Hepatocyte (in vitro differentiated cells): ENCODE data around the gene GAGE1. TPM values are rescaled to one million over a fixed set of nuclear protein-coding genes. Genes with fewer than 3 reads are reported as not detected.
"Not testable (repeated sequence)": the region's sequence is repeated elsewhere in the genome, so short reads cannot be mapped to it uniquely, and the experiment has no call there.

ENCODE experiments used
- DNase-seq: peaks from one replicate; pipeline ENCODE4 v3.0.0-alpha.2; 2016; ENCODE audit warnings: low spot score
- H2AFZ ChIP-seq: fragments of 200-600 bp; sonication (generic); 2 replicates; pipeline ENCODE4 v1.6.0; 2016; ENCODE audit warnings: antibody characterized with exemption, mild to moderate bottlenecking
- H3K27ac ChIP-seq: fragments of 200-600 bp; sonication (generic); 2 replicates; pipeline ENCODE4 v1.5.1; 2016; ENCODE audit warnings: mild to moderate bottlenecking
- H3K27me3 ChIP-seq: fragments of 200-600 bp; sonication (generic); 2 replicates; pipeline ENCODE4 v1.6.1; 2016
- H3K36me3 ChIP-seq: fragments of 200-600 bp; sonication (generic); replicated peaks from 2 replicates; pipeline ENCODE4 v1.5.1; 2016; ENCODE audit warnings: low read depth; ENCODE audit not compliant: insufficient read depth
- H3K4me1 ChIP-seq: fragments of 200-600 bp; sonication (generic); 2 replicates; pipeline ENCODE4 v1.5.1; 2016; ENCODE audit warnings: mild to moderate bottlenecking, moderate library complexity; ENCODE audit not compliant: insufficient read depth
- H3K4me2 ChIP-seq: fragments of 200-600 bp; sonication (generic); 2 replicates; pipeline ENCODE4 v1.6.0; 2016
- H3K4me3 ChIP-seq: fragments of 200-600 bp; sonication (generic); 2 replicates; pipeline ENCODE4 v1.5.1; 2016; ENCODE audit warnings: mild to moderate bottlenecking
- H3K79me2 ChIP-seq: fragments of 200-600 bp; sonication (generic); 2 replicates; pipeline ENCODE4 v1.6.0; 2017; ENCODE audit warnings: mild to moderate bottlenecking
- H3K9me2 ChIP-seq: fragments of 200-600 bp; sonication (generic); replicated peaks from 2 replicates; pipeline ENCODE4 v1.6.0; 2017; ENCODE audit warnings: mild to moderate bottlenecking; ENCODE audit not compliant: insufficient read depth
- H3K9me3 ChIP-seq: fragments of 200-600 bp; sonication (generic); 2 replicates; pipeline ENCODE4 v1.5.1; 2016; ENCODE audit warnings: low read depth, mild to moderate bottlenecking
- H4K20me1 ChIP-seq: fragments of 200-600 bp; sonication (generic); 2 replicates; pipeline ENCODE4 v1.6.0; 2016; ENCODE audit warnings: mild to moderate bottlenecking; ENCODE audit not compliant: insufficient read depth, poor library complexity, severe bottlenecking
- WGBS: methylation state at CpG from one replicate; pipeline ENCODE4 v1.1.6; 2016; ENCODE audit warnings: low lambda C conversion rate; ENCODE audit errors: missing lambda C conversion rate; 5-methylcytosine and 5-hydroxymethylcytosine counted together
- polyA plus RNA-seq: library from polyadenylated mRNA; unstranded; fragments of >200 nt; fragmentation: Nextera tagmentation; extraction: Ambion mirVana; gene quantifications from 2 replicates; pipeline ENCODE4 v1.2.1, GENCODE V29; 2016
- total RNA-seq: library from RNA; depleted of rRNA; stranded (reverse); fragments of >200 nt; gene quantifications from 2 replicates; pipeline ENCODE4 v1.2.3, GENCODE V29; 2014

Gene GAGE1, protein sequence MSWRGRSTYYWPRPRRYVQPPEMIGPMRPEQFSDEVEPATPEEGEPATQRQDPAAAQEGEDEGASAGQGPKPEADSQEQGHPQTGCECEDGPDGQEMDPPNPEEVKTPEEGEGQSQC
- total RNA-seq (not detected in 2 replicates), polyA plus RNA-seq (not detected in 2 replicates)

DNA sequence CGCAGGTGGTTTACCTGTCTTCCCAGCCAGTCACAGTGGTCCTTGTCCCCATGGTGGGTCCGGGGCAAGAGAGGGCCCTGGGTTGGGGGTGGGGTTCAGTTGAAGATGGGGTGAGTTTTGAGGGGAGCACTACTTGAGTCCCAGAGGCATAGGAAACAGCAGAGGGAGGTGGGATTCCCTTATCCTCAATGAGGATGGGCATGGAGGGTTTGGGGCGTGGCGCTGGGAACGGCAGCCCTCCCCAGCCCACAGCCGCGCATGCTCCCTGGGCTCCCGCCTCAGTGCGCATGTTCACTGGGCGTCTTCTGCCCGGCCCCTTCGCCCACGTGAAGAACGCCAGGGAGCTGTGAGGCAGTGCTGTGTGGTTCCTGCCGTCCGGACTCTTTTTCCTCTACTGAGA is at the start of gene GAGE1:
GAGE1 (plus strand) TSS at position 301 of the 400 bp plus-strand sequence. CDS start 1,155 bp downstream, outside the sequence.
- H3K4me1 ChIP-seq, H3K36me3 ChIP-seq, H3K27ac ChIP-seq, H4K20me1 ChIP-seq, H3K9me3 ChIP-seq, H2AFZ ChIP-seq, H3K4me3 ChIP-seq, H3K4me2 ChIP-seq, H3K79me2 ChIP-seq, H3K9me2 ChIP-seq, DNase-seq, H3K27me3 ChIP-seq: not testable (repeated sequence)
- no CpG with 5 or more reads among the region's 16 CpGs for WGBS

DNA sequence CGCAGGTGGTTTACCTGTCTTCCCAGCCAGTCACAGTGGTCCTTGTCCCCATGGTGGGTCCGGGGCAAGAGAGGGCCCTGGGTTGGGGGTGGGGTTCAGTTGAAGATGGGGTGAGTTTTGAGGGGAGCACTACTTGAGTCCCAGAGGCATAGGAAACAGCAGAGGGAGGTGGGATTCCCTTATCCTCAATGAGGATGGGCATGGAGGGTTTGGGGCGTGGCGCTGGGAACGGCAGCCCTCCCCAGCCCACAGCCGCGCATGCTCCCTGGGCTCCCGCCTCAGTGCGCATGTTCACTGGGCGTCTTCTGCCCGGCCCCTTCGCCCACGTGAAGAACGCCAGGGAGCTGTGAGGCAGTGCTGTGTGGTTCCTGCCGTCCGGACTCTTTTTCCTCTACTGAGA is 47.8 kb upstream of the GAGE1 start, which contains the start of gene GAGE12E:
GAGE12E (plus strand) TSS at position 301 of the 400 bp plus-strand sequence. CDS start 1,155 bp downstream, outside the sequence.
- H3K4me3 ChIP-seq, H4K20me1 ChIP-seq, H3K4me2 ChIP-seq, H3K9me3 ChIP-seq, H3K79me2 ChIP-seq, H3K27ac ChIP-seq, H3K9me2 ChIP-seq, DNase-seq, H3K27me3 ChIP-seq, H3K4me1 ChIP-seq, H3K36me3 ChIP-seq, H2AFZ ChIP-seq: not testable (repeated sequence)
- WGBS, result no CpG with 5 or more reads among the region's 16 CpGs

DNA sequence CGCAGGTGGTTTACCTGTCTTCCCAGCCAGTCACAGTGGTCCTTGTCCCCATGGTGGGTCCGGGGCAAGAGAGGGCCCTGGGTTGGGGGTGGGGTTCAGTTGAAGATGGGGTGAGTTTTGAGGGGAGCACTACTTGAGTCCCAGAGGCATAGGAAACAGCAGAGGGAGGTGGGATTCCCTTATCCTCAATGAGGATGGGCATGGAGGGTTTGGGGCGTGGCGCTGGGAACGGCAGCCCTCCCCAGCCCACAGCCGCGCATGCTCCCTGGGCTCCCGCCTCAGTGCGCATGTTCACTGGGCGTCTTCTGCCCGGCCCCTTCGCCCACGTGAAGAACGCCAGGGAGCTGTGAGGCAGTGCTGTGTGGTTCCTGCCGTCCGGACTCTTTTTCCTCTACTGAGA is 38.3 kb upstream of the GAGE1 start, which contains the start of gene GAGE12F:
GAGE12F (plus strand) TSS at position 301 of the 400 bp plus-strand sequence. CDS start 1,155 bp downstream, outside the sequence.
- H3K36me3 ChIP-seq, H3K4me1 ChIP-seq, H3K9me2 ChIP-seq, DNase-seq, H3K9me3 ChIP-seq, H2AFZ ChIP-seq, H3K27me3 ChIP-seq, H3K4me2 ChIP-seq, H3K79me2 ChIP-seq, H3K27ac ChIP-seq, H4K20me1 ChIP-seq, H3K4me3 ChIP-seq: not testable (repeated sequence)
- no CpG with 5 or more reads among the region's 16 CpGs for WGBS

DNA sequence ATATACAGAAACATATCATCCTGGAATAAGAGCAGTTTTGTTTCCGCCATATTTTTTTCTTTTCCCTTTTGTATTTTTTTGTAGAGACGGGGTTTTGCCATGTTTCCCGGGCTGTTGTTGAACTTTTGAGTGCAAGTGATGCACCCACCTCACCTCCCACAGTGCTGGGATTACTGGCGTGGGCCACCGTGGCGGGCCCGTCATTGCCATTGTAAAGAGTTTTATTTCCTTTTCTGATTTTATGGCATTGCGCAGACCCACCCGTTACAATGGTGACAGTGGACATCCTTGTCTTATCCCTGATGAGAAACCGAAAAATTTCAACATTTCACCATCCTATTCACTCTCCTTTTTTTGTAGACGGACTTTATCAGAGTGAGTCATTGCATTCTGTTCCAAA is 30.1 kb upstream of the GAGE1 start:
- H3K4me3 ChIP-seq, H3K27me3 ChIP-seq, H3K4me2 ChIP-seq, H2AFZ ChIP-seq, H3K79me2 ChIP-seq, H3K27ac ChIP-seq, H3K9me2 ChIP-seq, H4K20me1 ChIP-seq, H3K4me1 ChIP-seq, H3K9me3 ChIP-seq, H3K36me3 ChIP-seq, DNase-seq: not testable (repeated sequence)
- WGBS, result no CpG with 5 or more reads among the region's 11 CpGs

DNA sequence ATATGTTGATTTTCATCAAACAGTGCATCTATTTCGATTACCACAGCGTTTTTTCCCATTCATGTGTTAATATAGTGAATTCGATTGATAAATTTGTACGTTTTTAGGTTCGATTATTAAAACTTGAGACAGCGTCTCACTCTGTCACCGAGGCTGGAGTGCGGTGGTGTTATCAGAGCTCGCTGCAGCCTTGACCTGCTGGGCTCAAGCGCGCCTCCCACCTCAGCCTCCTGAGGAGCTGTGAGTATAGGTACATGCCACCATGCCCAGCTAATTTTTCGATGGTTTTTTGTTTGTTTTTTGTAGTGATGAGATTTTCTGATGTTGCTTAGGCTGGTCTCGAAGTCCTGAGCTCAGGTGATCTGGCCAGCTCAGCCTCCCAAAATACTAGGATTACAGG is 29.7 kb upstream of the GAGE1 start:
- not testable (repeated sequence) for H3K27me3 ChIP-seq, H3K27ac ChIP-seq
- no CpG with 5 or more reads among the region's 13 CpGs for WGBS

DNA sequence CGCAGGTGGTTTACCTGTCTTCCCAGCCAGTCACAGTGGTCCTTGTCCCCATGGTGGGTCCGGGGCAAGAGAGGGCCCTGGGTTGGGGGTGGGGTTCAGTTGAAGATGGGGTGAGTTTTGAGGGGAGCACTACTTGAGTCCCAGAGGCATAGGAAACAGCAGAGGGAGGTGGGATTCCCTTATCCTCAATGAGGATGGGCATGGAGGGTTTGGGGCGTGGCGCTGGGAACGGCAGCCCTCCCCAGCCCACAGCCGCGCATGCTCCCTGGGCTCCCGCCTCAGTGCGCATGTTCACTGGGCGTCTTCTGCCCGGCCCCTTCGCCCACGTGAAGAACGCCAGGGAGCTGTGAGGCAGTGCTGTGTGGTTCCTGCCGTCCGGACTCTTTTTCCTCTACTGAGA is 28.7 kb upstream of the GAGE1 start, which contains the start of gene GAGE12G:
GAGE12G (plus strand) TSS at position 301 of the 400 bp plus-strand sequence. CDS start 1,155 bp downstream, outside the sequence.
- H3K27me3 ChIP-seq, H3K9me2 ChIP-seq, DNase-seq, H3K4me3 ChIP-seq, H3K27ac ChIP-seq, H3K9me3 ChIP-seq, H3K4me2 ChIP-seq, H4K20me1 ChIP-seq, H3K4me1 ChIP-seq, H3K36me3 ChIP-seq, H2AFZ ChIP-seq, H3K79me2 ChIP-seq: not testable (repeated sequence)
- no CpG with 5 or more reads among the region's 16 CpGs for WGBS

More for the DNA sequence above, 29.7 kb upstream of the GAGE1 start:
- H3K9me2 ChIP-seq, H4K20me1 ChIP-seq, H3K4me2 ChIP-seq, H2AFZ ChIP-seq, DNase-seq, H3K36me3 ChIP-seq, H3K4me3 ChIP-seq, H3K79me2 ChIP-seq, H3K9me3 ChIP-seq, H3K4me1 ChIP-seq: not testable (repeated sequence)

DNA sequence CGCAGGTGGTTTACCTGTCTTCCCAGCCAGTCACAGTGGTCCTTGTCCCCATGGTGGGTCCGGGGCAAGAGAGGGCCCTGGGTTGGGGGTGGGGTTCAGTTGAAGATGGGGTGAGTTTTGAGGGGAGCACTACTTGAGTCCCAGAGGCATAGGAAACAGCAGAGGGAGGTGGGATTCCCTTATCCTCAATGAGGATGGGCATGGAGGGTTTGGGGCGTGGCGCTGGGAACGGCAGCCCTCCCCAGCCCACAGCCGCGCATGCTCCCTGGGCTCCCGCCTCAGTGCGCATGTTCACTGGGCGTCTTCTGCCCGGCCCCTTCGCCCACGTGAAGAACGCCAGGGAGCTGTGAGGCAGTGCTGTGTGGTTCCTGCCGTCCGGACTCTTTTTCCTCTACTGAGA is 19.2 kb upstream of the GAGE1 start, which contains the start of gene GAGE12H:
GAGE12H (plus strand) TSS at position 301 of the 400 bp plus-strand sequence. CDS start 1,155 bp downstream, outside the sequence.
- H3K4me3 ChIP-seq, H3K27ac ChIP-seq, DNase-seq, H4K20me1 ChIP-seq, H3K36me3 ChIP-seq, H3K4me1 ChIP-seq, H2AFZ ChIP-seq, H3K4me2 ChIP-seq, H3K9me3 ChIP-seq, H3K79me2 ChIP-seq, H3K9me2 ChIP-seq, H3K27me3 ChIP-seq: not testable (repeated sequence)
- WGBS, result no CpG with 5 or more reads among the region's 16 CpGs

DNA sequence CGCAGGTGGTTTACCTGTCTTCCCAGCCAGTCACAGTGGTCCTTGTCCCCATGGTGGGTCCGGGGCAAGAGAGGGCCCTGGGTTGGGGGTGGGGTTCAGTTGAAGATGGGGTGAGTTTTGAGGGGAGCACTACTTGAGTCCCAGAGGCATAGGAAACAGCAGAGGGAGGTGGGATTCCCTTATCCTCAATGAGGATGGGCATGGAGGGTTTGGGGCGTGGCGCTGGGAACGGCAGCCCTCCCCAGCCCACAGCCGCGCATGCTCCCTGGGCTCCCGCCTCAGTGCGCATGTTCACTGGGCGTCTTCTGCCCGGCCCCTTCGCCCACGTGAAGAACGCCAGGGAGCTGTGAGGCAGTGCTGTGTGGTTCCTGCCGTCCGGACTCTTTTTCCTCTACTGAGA is 9.6 kb upstream of the GAGE1 start, which contains the start of gene GAGE2A:
GAGE2A (plus strand) TSS at position 301 of the 400 bp plus-strand sequence. CDS start 1,155 bp downstream, outside the sequence.
- not testable (repeated sequence) for H3K36me3 ChIP-seq, H3K4me3 ChIP-seq, H3K9me3 ChIP-seq, H4K20me1 ChIP-seq, H3K27me3 ChIP-seq, H3K9me2 ChIP-seq, H3K27ac ChIP-seq, H3K4me1 ChIP-seq, H2AFZ ChIP-seq, H3K79me2 ChIP-seq, H3K4me2 ChIP-seq, DNase-seq
- WGBS, result no CpG with 5 or more reads among the region's 16 CpGs
